Activated T-helper 2 cell treated with anti-CD3 and anti-CD28 coated beads, Interferon-gamma antibody, Interleukin-2, Interleukin-4, amounts not matched to agents 10 μg/mL and 5 μg/mL and 100 μg/mL, durations not matched to agents 14 hours and 24 hours and 36 hours (primary cell): ENCODE data around the gene CLEC11A. TPM values are rescaled to one million over a fixed set of nuclear protein-coding genes. Genes with fewer than 3 reads are reported as not detected.

ENCODE experiments used
- DNase-seq: peaks from one replicate; pipeline ENCODE4 v3.0.0; 2021; ENCODE audit warnings: low spot score
- H3K27ac Mint-ChIP-seq: one replicate; pipeline ENCODE4 v1.8.0; 2021; ENCODE audit warnings: mixed read lengths
- H3K27me3 Mint-ChIP-seq: one replicate; pipeline ENCODE4 v1.8.0; 2021; ENCODE audit warnings: low read depth, mixed read lengths
- H3K36me3 Mint-ChIP-seq: one replicate; pipeline ENCODE4 v1.8.0; 2021; ENCODE audit warnings: low read depth, mixed read lengths
- H3K4me1 Mint-ChIP-seq: one replicate; pipeline ENCODE4 v1.8.0; 2021; ENCODE audit warnings: low read depth, mixed read lengths
- H3K4me3 Mint-ChIP-seq: one replicate; pipeline ENCODE4 v1.8.0; 2021; ENCODE audit warnings: low read depth, mild to moderate bottlenecking, moderate library complexity, mixed read lengths
- H3K9me3 Mint-ChIP-seq: one replicate; pipeline ENCODE4 v1.8.0; 2021; ENCODE audit warnings: mixed read lengths
- intact Hi-C: fragments of 100-400 bp; cut with micrococcal nuclease; formaldehyde crosslinking; loops from one replicate; pipeline ENCODE4 v1.15.1; 2023
- total RNA-seq: library from RNA; stranded (reverse); gene quantifications from 2 replicates; pipeline ENCODE4 v1.2.3, GENCODE V29; 2022

Gene CLEC11A
- total RNA-seq, 1 donor from 2014 or later: 1.2 TPM

GRCh38 chr19:50696094-50696483 lies 27.1 kb upstream of the CLEC11A start:
- Mint-ChIP-seq H3K27me3 (peaks cover 20% of the 10 kb centered on the region), H3K4me1 (no peaks in the 10 kb centered on the region), H3K4me3 (no peak overlapping the region), H3K27ac (no peak overlapping the region), H3K9me3 (no peaks in the 10 kb centered on the region), H3K36me3 (no peaks in the 10 kb centered on the region)
- intact Hi-C loops: no loop called here
- DNase-seq: no peak

- Mint-ChIP-seq H3K4me1 (no peaks in the 10 kb centered on the region), H3K36me3 (no peaks in the 10 kb centered on the region), H3K9me3 (no peaks in the 10 kb centered on the region), H3K27me3 (peaks cover 20% of the 10 kb centered on the region), H3K27ac (no peak overlapping the region), H3K4me3 (no peak overlapping the region)
- intact Hi-C loops: no loop called here
- no peak for DNase-seq
These were observed 25.6 kb upstream of the CLEC11A start for GRCh38 chr19:50697414-50698124.

GRCh38 chr19:50701367-50701985 lies 21.7 kb upstream of the CLEC11A start:
- DNase-seq: no peak
- intact Hi-C loops: no loop called here
- H3K36me3 Mint-ChIP-seq: no peaks in the 10 kb centered on the region
- no peak overlapping the region for H3K4me3 Mint-ChIP-seq
- H3K4me1 Mint-ChIP-seq: no peaks in the 10 kb centered on the region
- peaks cover 16% of the 10 kb centered on the region for H3K27me3 Mint-ChIP-seq
- H3K9me3 Mint-ChIP-seq: no peaks in the 10 kb centered on the region
- no peak overlapping the region for H3K27ac Mint-ChIP-seq

DNA sequence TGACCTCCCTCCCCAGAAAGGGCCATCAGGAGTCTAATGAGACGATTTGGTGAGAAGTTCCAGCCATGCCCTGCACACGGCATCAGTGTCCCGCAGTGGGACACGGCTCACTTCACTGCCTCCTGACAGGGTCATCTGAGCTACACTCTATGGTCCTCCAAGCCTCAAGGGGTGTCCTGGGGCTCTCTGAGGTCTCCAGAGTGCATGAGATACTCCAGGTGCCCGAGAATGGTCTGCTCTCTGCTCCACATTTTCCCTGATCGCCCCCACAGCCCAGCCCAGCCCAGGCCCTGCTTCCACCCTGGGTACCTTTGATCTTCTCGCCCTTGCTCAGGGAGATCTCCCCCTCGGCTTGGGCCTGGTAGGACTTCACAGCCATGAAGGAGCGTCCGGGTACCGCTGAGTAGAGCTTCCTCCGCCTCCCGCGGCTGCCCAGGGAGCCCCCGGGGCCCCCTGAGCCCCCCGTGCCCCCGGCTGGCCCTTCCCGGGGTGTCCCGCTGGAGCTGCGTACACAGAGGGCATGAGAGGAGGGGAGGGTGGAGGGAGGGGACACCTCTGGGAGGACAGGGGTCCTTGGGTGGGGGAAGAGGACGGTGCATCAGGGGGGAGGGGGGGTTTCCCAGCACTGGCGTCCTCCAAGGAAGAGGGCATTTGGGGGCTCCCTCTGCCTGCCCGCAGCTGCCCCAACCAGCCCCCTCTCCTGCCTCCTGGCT lies 20.9 kb upstream of the CLEC11A start:
- H3K9me3 Mint-ChIP-seq: no peaks in the 10 kb centered on the region
- no peak overlapping the region for H3K4me3 Mint-ChIP-seq
- peaks cover 14% of the 10 kb centered on the region for H3K27me3 Mint-ChIP-seq

DNA sequence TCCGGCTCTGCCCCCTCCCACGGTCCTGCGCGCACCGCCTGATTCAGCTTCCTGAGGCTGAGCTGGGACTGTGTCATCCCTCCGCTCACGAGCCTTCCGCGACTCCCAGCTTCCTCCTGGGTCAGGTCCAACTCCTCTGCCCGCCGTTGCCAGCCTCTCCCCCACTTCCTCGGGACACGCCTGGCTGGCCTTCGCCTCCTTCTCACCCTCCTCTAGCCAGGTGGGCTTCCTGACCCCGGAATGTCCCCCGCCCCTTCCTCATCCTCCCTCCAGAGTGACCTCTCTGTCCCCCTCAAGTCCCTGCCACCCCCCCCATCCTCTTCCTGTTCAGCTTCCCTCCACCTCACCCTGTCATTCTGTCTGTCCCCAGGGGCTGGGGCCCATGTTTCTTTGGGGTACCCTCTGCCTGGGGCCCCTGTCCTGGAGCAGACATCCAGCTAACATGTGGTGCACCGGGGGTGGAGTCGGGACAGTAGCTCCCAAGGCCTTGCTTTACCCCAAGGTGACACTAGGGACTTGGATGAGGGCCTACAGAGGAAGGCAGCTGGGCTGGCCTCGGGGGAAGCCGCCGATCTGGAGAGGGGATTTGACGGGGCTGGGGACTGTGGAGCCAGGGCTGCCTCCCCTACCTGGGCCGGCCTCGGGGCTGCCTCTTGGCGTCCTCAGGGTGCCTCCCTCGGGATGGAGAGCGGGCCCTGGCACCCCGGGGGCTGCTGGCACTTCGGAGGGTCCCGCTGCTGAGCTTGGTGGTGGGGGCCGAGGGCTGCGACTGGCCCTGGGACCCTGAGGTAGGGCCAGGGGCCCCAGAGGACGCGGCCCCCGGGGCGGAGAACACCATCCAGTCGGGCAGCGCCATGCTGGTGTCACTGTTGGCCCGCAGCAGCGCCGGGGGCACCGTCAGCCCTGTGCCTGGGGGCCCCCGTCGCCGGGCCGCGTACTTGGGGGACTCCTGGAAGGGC lies 20.0 kb upstream of the CLEC11A start:
- Mint-ChIP-seq H3K4me3 (no peak overlapping the region), H3K36me3 (no peaks in the 10 kb centered on the region), H3K4me1 (no peaks in the 10 kb centered on the region), H3K27me3 (peaks cover 14% of the 10 kb centered on the region), H3K27ac (no peak overlapping the region), H3K9me3 (no peaks in the 10 kb centered on the region)
- no peak for DNase-seq
- intact Hi-C loops: no loop called here

More for the DNA sequence above, 20.9 kb upstream of the CLEC11A start:
- DNase-seq: no peak
- Mint-ChIP-seq H3K4me1 (no peaks in the 10 kb centered on the region), H3K27ac (no peak overlapping the region), H3K36me3 (no peaks in the 10 kb centered on the region)
- intact Hi-C loops: no loop called here

DNA sequence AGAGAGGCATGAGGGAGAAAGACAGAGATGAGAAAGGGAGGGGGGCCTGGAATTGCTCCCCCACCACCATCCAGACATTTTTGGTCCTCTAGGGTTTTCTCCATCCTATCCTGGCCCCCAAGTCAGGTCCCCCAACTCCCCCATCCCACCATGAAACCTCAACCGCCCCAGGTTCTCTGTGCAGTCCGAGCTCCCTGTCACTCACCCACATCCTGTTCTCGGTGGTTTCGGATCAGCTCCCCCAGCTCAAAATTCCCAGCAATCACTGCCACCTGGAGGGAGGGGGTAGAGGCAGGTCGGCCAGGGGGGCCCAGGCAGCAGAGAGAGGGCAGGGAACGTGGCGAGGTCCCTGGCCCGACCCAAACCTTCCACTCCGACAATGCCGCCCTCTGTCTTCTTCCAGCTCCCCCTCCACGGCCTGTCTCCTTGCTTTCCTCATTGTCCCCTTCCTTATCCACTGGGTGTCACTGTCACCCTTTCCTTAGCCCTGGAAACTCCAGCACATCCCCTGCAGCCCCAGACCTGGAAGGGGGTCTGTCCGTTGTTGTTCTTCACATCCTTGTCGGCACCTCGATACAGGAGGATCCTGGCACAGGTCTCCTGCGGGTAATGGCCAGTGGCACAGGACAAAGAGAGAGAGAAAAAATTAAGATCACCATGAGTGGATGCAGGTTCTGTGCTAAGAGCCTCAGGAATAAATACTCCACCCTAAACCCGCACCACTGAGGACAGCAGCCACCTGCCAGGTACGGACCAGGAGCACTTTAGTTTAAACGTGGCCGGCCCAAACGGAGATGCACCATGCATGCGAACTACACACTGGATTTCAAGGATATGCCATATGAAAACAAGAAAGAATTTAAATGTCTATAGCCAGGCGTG lies 19.0 kb upstream of the CLEC11A start:
- H3K27me3 Mint-ChIP-seq: peaks cover 16% of the 10 kb centered on the region
- no peak for DNase-seq
- H3K27ac Mint-ChIP-seq: no peak overlapping the region
- H3K4me1 Mint-ChIP-seq: no peaks in the 10 kb centered on the region
- no peak overlapping the region for H3K4me3 Mint-ChIP-seq
- no peaks in the 10 kb centered on the region for H3K36me3 Mint-ChIP-seq
- H3K9me3 Mint-ChIP-seq: no peaks in the 10 kb centered on the region
- intact Hi-C loops: no loop called here

- DNase-seq: no peak
- no peaks in the 10 kb centered on the region for H3K4me1 Mint-ChIP-seq
- no peaks in the 10 kb centered on the region for H3K9me3 Mint-ChIP-seq
- H3K36me3 Mint-ChIP-seq: no peaks in the 10 kb centered on the region
- no peak overlapping the region for H3K27ac Mint-ChIP-seq
- intact Hi-C loops: loop anchor here (1.0 kb wide), 2 partner anchors 78 to 217 kb away; no protein-coding TSS in a partner anchor
- H3K27me3 Mint-ChIP-seq: peaks cover 16% of the 10 kb centered on the region
- no peak overlapping the region for H3K4me3 Mint-ChIP-seq
These were observed 17.6 kb upstream of the CLEC11A start for GRCh38 chr19:50705422-50706019.

- intact Hi-C loops: no loop called here
- no peak overlapping the region for H3K27ac Mint-ChIP-seq
- no peaks in the 10 kb centered on the region for H3K36me3 Mint-ChIP-seq
- no peaks in the 10 kb centered on the region for H3K4me1 Mint-ChIP-seq
- H3K27me3 Mint-ChIP-seq: peaks cover 16% of the 10 kb centered on the region
- no peaks in the 10 kb centered on the region for H3K9me3 Mint-ChIP-seq
- H3K4me3 Mint-ChIP-seq: no peak overlapping the region
- no peak for DNase-seq
These were observed 16.8 kb upstream of the CLEC11A start for GRCh38 chr19:50706387-50706786.

DNA sequence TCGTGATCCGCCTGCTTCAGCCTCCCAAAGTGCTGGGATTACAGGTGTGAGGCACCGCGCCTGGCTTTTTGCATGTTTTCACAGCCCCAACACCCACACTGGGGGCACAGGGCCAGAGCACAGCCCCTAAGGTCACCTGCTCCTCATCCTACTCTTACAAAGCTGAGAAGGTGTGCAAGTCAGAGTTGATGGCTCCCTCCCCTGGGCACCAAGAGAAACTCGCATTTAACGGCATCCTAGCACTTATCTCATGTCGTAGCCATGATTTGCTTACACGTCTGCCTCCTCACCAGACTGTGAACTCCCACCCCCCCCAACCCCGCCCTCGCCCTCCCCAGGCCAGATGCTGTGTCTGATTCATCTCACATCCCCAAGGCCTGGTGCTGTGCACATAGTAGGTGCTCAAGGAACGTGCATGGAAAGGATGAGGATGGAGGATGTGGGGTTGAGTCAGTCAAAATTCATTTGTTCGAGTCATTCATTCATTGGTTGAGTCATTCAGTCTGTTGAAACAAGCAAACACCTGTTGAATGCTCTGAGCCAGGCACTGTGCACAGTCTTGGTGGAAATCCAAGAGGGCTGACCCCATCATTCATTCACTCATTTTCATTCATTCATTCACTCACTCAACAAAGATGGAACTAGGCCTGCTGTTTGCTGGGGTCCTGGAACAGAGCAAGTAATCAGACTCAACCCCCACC lies 14.8 kb upstream of the CLEC11A start:
- no peaks in the 10 kb centered on the region for H3K9me3 Mint-ChIP-seq

GRCh38 chr19:50710094-50710493 lies 13.1 kb upstream of the CLEC11A start:
- Mint-ChIP-seq H3K9me3 (no peaks in the 10 kb centered on the region), H3K4me1 (peaks cover 5% of the 10 kb centered on the region), H3K27ac (no peak overlapping the region), H3K36me3 (no peaks in the 10 kb centered on the region), H3K4me3 (no peak overlapping the region), H3K27me3 (peaks cover 20% of the 10 kb centered on the region)
- DNase-seq: no peak
- intact Hi-C loops: no loop called here

More for the DNA sequence above, 14.8 kb upstream of the CLEC11A start:
- intact Hi-C loops: no loop called here
- Mint-ChIP-seq H3K27ac (no peak overlapping the region), H3K4me1 (peaks cover 5% of the 10 kb centered on the region), H3K27me3 (peaks cover 19% of the 10 kb centered on the region), H3K4me3 (no peak overlapping the region), H3K36me3 (no peaks in the 10 kb centered on the region)
- DNase-seq: no peak

GRCh38 chr19:50710612-50711011 lies 12.6 kb upstream of the CLEC11A start:
- Mint-ChIP-seq H3K27ac (no peak overlapping the region), H3K4me1 (peaks cover 5% of the 10 kb centered on the region), H3K27me3 (peaks cover 19% of the 10 kb centered on the region), H3K9me3 (no peaks in the 10 kb centered on the region), H3K36me3 (no peaks in the 10 kb centered on the region), H3K4me3 (no peak overlapping the region)
- DNase-seq: no peak
- intact Hi-C loops: no loop called here
